IMR-90 (cell line): ENCODE data around the gene NELFCD. TPM values are rescaled to one million over a fixed set of nuclear protein-coding genes. Genes with fewer than 3 reads are reported as not detected.

Experiments
- ATAC-seq: fragments of 200-7000 bp; cut with Tn5 transposase; 2 replicates; pipeline ENCODE4 v1.9.1; 2020; ENCODE audit warnings: low read depth, mild to moderate bottlenecking, moderate library complexity
- BruUV-seq: library from RNA; stranded (reverse); fragments of 400-500 nt; replicated peaks from 2 replicates; lab custom pipeline; 2021; lab: Mats Ljungman, UMichigan
- CTCF ChIA-PET: fragments of 300-600 bp; formaldehyde crosslinking; extraction: SDS; loops from one replicate; lab custom pipeline; 2021; ENCODE audit warnings: antibody characterized with exemption; lab: Yijun Ruan, JAX
- POLR2A ChIA-PET: fragments of 300-600 bp; sonication (Branson Sonifier 250); formaldehyde crosslinking; loops from one replicate; lab custom pipeline; 2022; ENCODE audit warnings: antibody characterized with exemption; ENCODE audit not compliant: unreplicated experiment; lab: Charles Lee
- DNase-seq: peaks from one replicate; pipeline ENCODE4 v3.0.0; 2013
- H2AFZ ChIP-seq: replicated peaks from 2 replicates; pipeline ENCODE3; 2013; ENCODE audit warnings: low read length, mild to moderate bottlenecking; ENCODE audit not compliant: poor library complexity
- H2AK5ac ChIP-seq: 2 replicates; pipeline ENCODE4 v1.6.1; 2013; ENCODE audit warnings: low read depth, low read length, inconsistent platforms
- H2AK9ac ChIP-seq: replicated peaks from 2 replicates; pipeline ENCODE3; 2013; ENCODE audit warnings: mild to moderate bottlenecking, low read depth, low read length, moderate library complexity; ENCODE audit not compliant: poor library complexity
- H2BK120ac ChIP-seq: 2 replicates; pipeline ENCODE4 v1.6.1; 2013; ENCODE audit warnings: low read depth, low read length, inconsistent platforms
- H2BK15ac ChIP-seq: 3 replicates; pipeline ENCODE4 v1.6.1; 2013; ENCODE audit warnings: low read depth, low read length, inconsistent platforms
- H2BK20ac ChIP-seq: 2 replicates; pipeline ENCODE4 v1.6.1; 2013; ENCODE audit warnings: low read depth, mild to moderate bottlenecking, inconsistent platforms, low read length, moderate library complexity
- H2BK5ac ChIP-seq: 2 replicates; pipeline ENCODE4 v1.6.1; 2013; ENCODE audit warnings: mild to moderate bottlenecking, low read depth, low read length, inconsistent platforms; ENCODE audit not compliant: poor library complexity, severe bottlenecking
- H3K14ac ChIP-seq: replicated peaks from 2 replicates; pipeline ENCODE4 v1.6.1; 2013; ENCODE audit warnings: low read depth, low read length, inconsistent platforms
- H3K18ac ChIP-seq: 2 replicates; pipeline ENCODE4 v1.6.1; 2013; ENCODE audit warnings: low read depth, low read length, control low read depth
- H3K23ac ChIP-seq: 2 replicates; pipeline ENCODE4 v1.6.1; 2013; ENCODE audit warnings: low read depth, low read length, inconsistent platforms
- H3K27ac ChIP-seq: 2 replicates; pipeline ENCODE4 v1.5.1; 2013; ENCODE audit warnings: mild to moderate bottlenecking, control low read depth, low read length; ENCODE audit not compliant: insufficient read depth
- H3K27me3 ChIP-seq: 2 replicates; pipeline ENCODE4 v1.6.1; 2013; ENCODE audit warnings: low read length; ENCODE audit not compliant: control insufficient read depth, insufficient read depth
- H3K36me3 ChIP-seq: 2 replicates; pipeline ENCODE4 v1.6.1; 2013; ENCODE audit warnings: low read length, mixed read lengths; ENCODE audit not compliant: control insufficient read depth, insufficient read depth
- H3K4ac ChIP-seq: 2 replicates; pipeline ENCODE4 v1.6.1; 2013; ENCODE audit warnings: low read depth, low read length, inconsistent platforms
- H3K4me1 ChIP-seq: 2 replicates; pipeline ENCODE4 v1.6.1; 2013; ENCODE audit warnings: low read length, mixed read lengths; ENCODE audit not compliant: control insufficient read depth, insufficient read depth
- H3K4me2 ChIP-seq: 2 replicates; pipeline ENCODE4 v1.6.1; 2013; ENCODE audit warnings: low read depth, mild to moderate bottlenecking, control low read depth, low read length, moderate library complexity
- H3K4me3 ChIP-seq: 2 replicates; pipeline ENCODE4 v1.5.1; 2013; ENCODE audit warnings: low read depth, mild to moderate bottlenecking, control low read depth, low read length, moderate library complexity; ENCODE audit not compliant: insufficient read depth
- H3K56ac ChIP-seq: 2 replicates; pipeline ENCODE4 v1.6.1; 2013; ENCODE audit warnings: low read length, inconsistent platforms; ENCODE audit not compliant: insufficient read depth; ENCODE audit errors: extremely low read depth
- H3K79me1 ChIP-seq, 2 experiments: 2 replicates each; pipeline ENCODE4 v1.6.1; 2013; ENCODE audit warnings: low read length in 2 of 2, inconsistent platforms in 1 of 2, low read depth in 1 of 2
- H3K9ac ChIP-seq: 2 replicates; pipeline ENCODE4 v1.6.1; 2013; ENCODE audit warnings: low read depth, low read length, control low read depth
- H3K9me1 ChIP-seq: 2 replicates; pipeline ENCODE4 v1.6.1; 2013; ENCODE audit warnings: low read length, inconsistent platforms; ENCODE audit not compliant: insufficient read depth
- H3K9me3 ChIP-seq: 2 replicates; pipeline ENCODE4 v1.6.1; 2013; ENCODE audit warnings: low read length; ENCODE audit not compliant: control insufficient read depth, insufficient read depth
- H4K20me1 ChIP-seq: 2 replicates; pipeline ENCODE4 v1.6.1; 2013; ENCODE audit warnings: low read length, inconsistent platforms; ENCODE audit not compliant: insufficient read depth
- H4K5ac ChIP-seq: 2 replicates; pipeline ENCODE4 v1.6.1; 2013; ENCODE audit warnings: mild to moderate bottlenecking, low read depth, low read length, control low read depth
- H4K8ac ChIP-seq, 2 experiments: 2 replicates each; pipeline ENCODE4 v1.6.1; 2013; ENCODE audit warnings: low read depth in 2 of 2, low read length in 2 of 2, control low read depth in 1 of 2, inconsistent platforms in 1 of 2
- H4K91ac ChIP-seq: 2 replicates; pipeline ENCODE4 v1.6.1; 2013; ENCODE audit warnings: low read depth, low read length, inconsistent platforms; ENCODE audit not compliant: insufficient read depth
- BHLHE40 ChIP-seq: fragments of 150-350 bp; IDR thresholded peaks from 2 replicates; pipeline ENCODE4 v1.6.1; 2016; ENCODE audit warnings: mild to moderate bottlenecking, low read depth, low read length
- CEBPB ChIP-seq: IDR thresholded peaks from 2 replicates; pipeline ENCODE4 v1.6.1; 2012; ENCODE audit warnings: low read depth, low read length, improper control_type of control experiment
- MAFK ChIP-seq: IDR thresholded peaks from 2 replicates; pipeline ENCODE4 v1.6.1; 2012; ENCODE audit warnings: low read depth, low read length, improper control_type of control experiment
- MXI1 ChIP-seq: IDR thresholded peaks from 2 replicates; pipeline ENCODE4 v1.6.1; 2012; ENCODE audit warnings: low read depth, mild to moderate bottlenecking, low read length, moderate library complexity, borderline replicate concordance
- POLR2A ChIP-seq: IDR thresholded peaks from 2 replicates; pipeline ENCODE4 v1.6.1; 2012; ENCODE audit warnings: mild to moderate bottlenecking, low read depth, low read length
- RAD21 ChIP-seq: IDR thresholded peaks from 2 replicates; pipeline ENCODE4 v1.6.1; 2012; ENCODE audit warnings: low read length, improper control_type of control experiment
- RCOR1 ChIP-seq: IDR thresholded peaks from 2 replicates; pipeline ENCODE4 v1.6.1; 2012; ENCODE audit warnings: mild to moderate bottlenecking, low read length, improper control_type of control experiment; ENCODE audit not compliant: insufficient replicate concordance
- RFX5 ChIP-seq: IDR thresholded peaks from 2 replicates; pipeline ENCODE4 v1.8.0; 2012; ENCODE audit warnings: low read depth, mild to moderate bottlenecking, low read length, moderate library complexity
- SMC3 ChIP-seq: fragments of 150-350 bp; IDR thresholded peaks from 2 replicates; pipeline ENCODE4 v1.6.1; 2016; ENCODE audit warnings: low read depth, mild to moderate bottlenecking, antibody characterized with exemption, low read length, moderate library complexity
- WGBS, 2 experiments: methylation state at CpG; one replicate each; pipeline versions ENCODE4 v1.1.5 to v1.1.7; 2013; ENCODE audit warnings: missing lambda C conversion rate in 2 of 2; ENCODE audit not compliant: insufficient read length in 1 of 2; ENCODE audit errors: extremely low coverage in 2 of 2; 5-methylcytosine and 5-hydroxymethylcytosine counted together
- dilution Hi-C: fragments of 300-500 bp; cut with HindIII; formaldehyde crosslinking; loops from one replicate; pipeline ENCODE4 v1.14.3; 2018; ENCODE audit warnings: low sequenced_read_pairs; ENCODE audit not compliant: unreplicated experiment
- in situ Hi-C: fragments of 300-500 bp; cut with MboI; formaldehyde crosslinking; loops from 3 replicates; pipeline ENCODE4 v1.14.3; 2019; ENCODE audit warnings: low sequenced_read_pairs, inconsistent platforms, mixed read lengths
- intact Hi-C: fragments of 100-400 bp; cut with micrococcal nuclease; formaldehyde crosslinking; loops from 2 replicates; pipeline ENCODE4 v1.10.0; 2022
- polyA plus RNA-seq, 3 experiments: library from polyadenylated mRNA; depleted of rRNA; stranded (reverse); fragments of >200 nt; gene quantifications; 2 replicates each; pipeline ENCODE4 v1.2.3, GENCODE V29; 2012; ENCODE audit warnings: low replicate concordance in 1 of 3
- total RNA-seq: library from RNA; depleted of rRNA; stranded (reverse); fragments of >200 nt; gene quantifications from 2 replicates; pipeline ENCODE4 v1.2.3, GENCODE V29; 2012
- TF ChIP-seq, protein P1 (sequence below): fragments of 150-350 bp; IDR thresholded peaks from 2 replicates; pipeline ENCODE4 v1.6.1; 2017; ENCODE audit warnings: mild to moderate bottlenecking, antibody characterized with exemption, low read length, low read depth
- TF ChIP-seq, protein P2 (sequence below): fragments of 150-350 bp; IDR thresholded peaks from 2 replicates; pipeline ENCODE4 v1.6.1; 2016; ENCODE audit warnings: low read depth, mild to moderate bottlenecking, low read length, moderate library complexity, borderline replicate concordance

NELFCD gene
- total and polyA plus RNA-seq, 2 of the 4 experiments (the other 2 are of a cell fraction) = 88.9 to 94.1 TPM

DNA sequence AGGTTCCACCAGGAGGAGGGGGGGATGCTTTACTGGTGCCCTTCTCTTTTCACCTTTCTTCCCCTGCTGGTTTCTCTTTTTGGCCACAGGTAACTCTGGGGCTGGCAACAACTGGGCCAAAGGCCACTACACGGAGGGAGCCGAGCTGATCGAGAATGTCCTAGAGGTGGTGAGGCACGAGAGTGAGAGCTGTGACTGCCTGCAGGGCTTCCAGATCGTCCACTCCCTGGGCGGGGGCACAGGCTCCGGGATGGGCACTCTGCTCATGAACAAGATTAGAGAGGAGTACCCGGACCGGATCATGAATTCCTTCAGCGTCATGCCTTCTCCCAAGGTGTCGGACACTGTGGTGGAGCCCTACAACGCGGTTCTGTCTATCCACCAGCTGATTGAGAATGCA, 42.6 kb downstream of the NELFCD start:
- H3K9me3 ChIP-seq = no peaks in the 10 kb centered on the region
- H3K14ac ChIP-seq = no peak overlapping the region
- no peak overlapping the region for H2BK20ac ChIP-seq
- no peak overlapping the region for H3K4me3 ChIP-seq
- peaks cover 31% of the 10 kb centered on the region for H3K36me3 ChIP-seq
- ATAC-seq (no peak), DNase-seq (no peak)
- ChIA-PET POLR2A (no interaction called here), CTCF (no interaction called here)
- no peak overlapping the region for H2BK5ac ChIP-seq
- H3K9ac ChIP-seq = no peak overlapping the region
- in situ Hi-C loops (loop anchor here (10.0 kb wide), 1 partner anchor 119 kb away; no protein-coding TSS in a partner anchor), dilution Hi-C loops (no loop called here), intact Hi-C loops (no loop called here)
- peaks cover 45% of the 10 kb centered on the region for H4K20me1 ChIP-seq
- no peak overlapping the region for H3K4ac ChIP-seq
- TF ChIP-seq SMC3 (no peak), RFX5 (no peak), CEBPB (no peak), RCOR1 (no peak), MXI1 (no peak), RAD21 (no peak), BHLHE40 (no peak), POLR2A (no peak), MAFK (no peak)
- TF ChIP-seq, protein P1, sequence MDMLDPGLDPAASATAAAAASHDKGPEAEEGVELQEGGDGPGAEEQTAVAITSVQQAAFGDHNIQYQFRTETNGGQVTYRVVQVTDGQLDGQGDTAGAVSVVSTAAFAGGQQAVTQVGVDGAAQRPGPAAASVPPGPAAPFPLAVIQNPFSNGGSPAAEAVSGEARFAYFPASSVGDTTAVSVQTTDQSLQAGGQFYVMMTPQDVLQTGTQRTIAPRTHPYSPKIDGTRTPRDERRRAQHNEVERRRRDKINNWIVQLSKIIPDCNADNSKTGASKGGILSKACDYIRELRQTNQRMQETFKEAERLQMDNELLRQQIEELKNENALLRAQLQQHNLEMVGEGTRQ = no peak
- TF ChIP-seq, protein P2, sequence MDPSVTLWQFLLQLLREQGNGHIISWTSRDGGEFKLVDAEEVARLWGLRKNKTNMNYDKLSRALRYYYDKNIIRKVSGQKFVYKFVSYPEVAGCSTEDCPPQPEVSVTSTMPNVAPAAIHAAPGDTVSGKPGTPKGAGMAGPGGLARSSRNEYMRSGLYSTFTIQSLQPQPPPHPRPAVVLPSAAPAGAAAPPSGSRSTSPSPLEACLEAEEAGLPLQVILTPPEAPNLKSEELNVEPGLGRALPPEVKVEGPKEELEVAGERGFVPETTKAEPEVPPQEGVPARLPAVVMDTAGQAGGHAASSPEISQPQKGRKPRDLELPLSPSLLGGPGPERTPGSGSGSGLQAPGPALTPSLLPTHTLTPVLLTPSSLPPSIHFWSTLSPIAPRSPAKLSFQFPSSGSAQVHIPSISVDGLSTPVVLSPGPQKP = no peak
- H3K56ac ChIP-seq = no peak overlapping the region
- peak overlapping the region; percentile 24 for H2AFZ ChIP-seq
- no peak overlapping the region for H4K5ac ChIP-seq
- H2AK9ac ChIP-seq = no peak overlapping the region
- no peak overlapping the region for H4K8ac ChIP-seq
- peaks cover 6 to 63% of the 10 kb centered on the region in 2 experiments; a peak in 3 of 4 replicates for H3K79me1 ChIP-seq
- H3K4me2 ChIP-seq = no peak overlapping the region
- no peak overlapping the region for H2BK120ac ChIP-seq
- peaks cover 4% of the 10 kb centered on the region; the same call in 1 of the 2 replicates for H3K4me1 ChIP-seq
- BruUV-seq = no TSS peak
- H4K91ac ChIP-seq = no peak overlapping the region
- no peaks in the 10 kb centered on the region for H3K27me3 ChIP-seq
- no peak overlapping the region for H2AK5ac ChIP-seq
- H3K18ac ChIP-seq = no peak overlapping the region
- H3K27ac ChIP-seq = no peak overlapping the region
- no peak overlapping the region for H3K23ac ChIP-seq
- peaks cover 14% of the 10 kb centered on the region for H3K9me1 ChIP-seq
- no peak overlapping the region for H2BK15ac ChIP-seq
- 94% methylated on average over 11 of the region's 13 CpGs; no CpG with 5 or more reads in 1 of the 2 experiments for WGBS, 2 experiments
